ENCODE measurements around the gene MYCBP. TPM values are rescaled to one million over a fixed set of nuclear protein-coding genes. Genes with fewer than 3 reads are reported as not detected.

The MYCBP gene
- total and polyA plus RNA-seq, 2 experiments from 2014 or later: 33.6 to 82.3 TPM

GRCh38 chr1:38915352-38915948 lies 42.3 kb upstream of the MYCBP start:
- TF ChIP-seq POLR2AphosphoS5 (IDR thresholded peaks at IDR 0.05; ENCODE audit: low read depth): no peak
- no peak for TF ChIP-seq ETS1 (IDR thresholded peaks at IDR 0.05)
- no peak for TF ChIP-seq CREB1 (CRISPR knock-in tag; IDR thresholded peaks at IDR 0.05; ENCODE audit: low read depth)
- TF ChIP-seq, protein P1, sequence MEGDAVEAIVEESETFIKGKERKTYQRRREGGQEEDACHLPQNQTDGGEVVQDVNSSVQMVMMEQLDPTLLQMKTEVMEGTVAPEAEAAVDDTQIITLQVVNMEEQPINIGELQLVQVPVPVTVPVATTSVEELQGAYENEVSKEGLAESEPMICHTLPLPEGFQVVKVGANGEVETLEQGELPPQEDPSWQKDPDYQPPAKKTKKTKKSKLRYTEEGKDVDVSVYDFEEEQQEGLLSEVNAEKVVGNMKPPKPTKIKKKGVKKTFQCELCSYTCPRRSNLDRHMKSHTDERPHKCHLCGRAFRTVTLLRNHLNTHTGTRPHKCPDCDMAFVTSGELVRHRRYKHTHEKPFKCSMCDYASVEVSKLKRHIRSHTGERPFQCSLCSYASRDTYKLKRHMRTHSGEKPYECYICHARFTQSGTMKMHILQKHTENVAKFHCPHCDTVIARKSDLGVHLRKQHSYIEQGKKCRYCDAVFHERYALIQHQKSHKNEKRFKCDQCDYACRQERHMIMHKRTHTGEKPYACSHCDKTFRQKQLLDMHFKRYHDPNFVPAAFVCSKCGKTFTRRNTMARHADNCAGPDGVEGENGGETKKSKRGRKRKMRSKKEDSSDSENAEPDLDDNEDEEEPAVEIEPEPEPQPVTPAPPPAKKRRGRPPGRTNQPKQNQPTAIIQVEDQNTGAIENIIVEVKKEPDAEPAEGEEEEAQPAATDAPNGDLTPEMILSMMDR (conservative IDR thresholded peaks at IDR 0.05; ENCODE audit: low read depth in 2 of 2): no peak
- TF ChIP-seq, protein P2, sequence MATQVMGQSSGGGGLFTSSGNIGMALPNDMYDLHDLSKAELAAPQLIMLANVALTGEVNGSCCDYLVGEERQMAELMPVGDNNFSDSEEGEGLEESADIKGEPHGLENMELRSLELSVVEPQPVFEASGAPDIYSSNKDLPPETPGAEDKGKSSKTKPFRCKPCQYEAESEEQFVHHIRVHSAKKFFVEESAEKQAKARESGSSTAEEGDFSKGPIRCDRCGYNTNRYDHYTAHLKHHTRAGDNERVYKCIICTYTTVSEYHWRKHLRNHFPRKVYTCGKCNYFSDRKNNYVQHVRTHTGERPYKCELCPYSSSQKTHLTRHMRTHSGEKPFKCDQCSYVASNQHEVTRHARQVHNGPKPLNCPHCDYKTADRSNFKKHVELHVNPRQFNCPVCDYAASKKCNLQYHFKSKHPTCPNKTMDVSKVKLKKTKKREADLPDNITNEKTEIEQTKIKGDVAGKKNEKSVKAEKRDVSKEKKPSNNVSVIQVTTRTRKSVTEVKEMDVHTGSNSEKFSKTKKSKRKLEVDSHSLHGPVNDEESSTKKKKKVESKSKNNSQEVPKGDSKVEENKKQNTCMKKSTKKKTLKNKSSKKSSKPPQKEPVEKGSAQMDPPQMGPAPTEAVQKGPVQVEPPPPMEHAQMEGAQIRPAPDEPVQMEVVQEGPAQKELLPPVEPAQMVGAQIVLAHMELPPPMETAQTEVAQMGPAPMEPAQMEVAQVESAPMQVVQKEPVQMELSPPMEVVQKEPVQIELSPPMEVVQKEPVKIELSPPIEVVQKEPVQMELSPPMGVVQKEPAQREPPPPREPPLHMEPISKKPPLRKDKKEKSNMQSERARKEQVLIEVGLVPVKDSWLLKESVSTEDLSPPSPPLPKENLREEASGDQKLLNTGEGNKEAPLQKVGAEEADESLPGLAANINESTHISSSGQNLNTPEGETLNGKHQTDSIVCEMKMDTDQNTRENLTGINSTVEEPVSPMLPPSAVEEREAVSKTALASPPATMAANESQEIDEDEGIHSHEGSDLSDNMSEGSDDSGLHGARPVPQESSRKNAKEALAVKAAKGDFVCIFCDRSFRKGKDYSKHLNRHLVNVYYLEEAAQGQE (IDR thresholded peaks at IDR 0.05; ENCODE audit: unreplicated experiment): no peak
- no peak for TF ChIP-seq ZNF331 (CRISPR knock-in tag; IDR thresholded peaks at IDR 0.05; ENCODE audit: low read depth)
- no peak for TF ChIP-seq ZNF114 (CRISPR knock-in tag; IDR thresholded peaks at IDR 0.05)
- TF ChIP-seq JUNB (IDR thresholded peaks at IDR 0.05; ENCODE audit: unreplicated experiment): no peak
- no peak for TF ChIP-seq ZNF462 (CRISPR knock-in tag; IDR thresholded peaks at IDR 0.05)
- no peak for TF ChIP-seq NANOG (IDR thresholded peaks at IDR 0.05; ENCODE audit: borderline replicate concordance)
- TF ChIP-seq EZH2phosphoT487 (IDR thresholded peaks at IDR 0.05; ENCODE audit: unreplicated experiment): no peak
- TF ChIP-seq STAT1 (IDR thresholded peaks at IDR 0.05; ENCODE audit: unreplicated experiment): no peak
- TF ChIP-seq EZH2 (IDR thresholded peaks at IDR 0.05; ENCODE audit: low read depth, unreplicated experiment): no peak
- H3K27ac Mint-ChIP-seq: no peak overlapping the region
- Histone ChIP-seq H3K9me2 (ENCODE audit: insufficient read depth) (no peaks in the 10 kb centered on the region), H4K20me1 (replicated peaks; ENCODE audit: insufficient read depth) (no peaks in the 10 kb centered on the region), H3K4me3 (no peak overlapping the region), H3F3A (replicated peaks; ENCODE audit: low read depth) (0 out of 2 replicates have a peak, but pooled peaks cover 3% of the 10 kb centered on the region), H2AFZ (no peak overlapping the region), H3K4me1 (ENCODE audit: insufficient read depth) (no peaks in the 10 kb centered on the region), H3K4me2 (no peak overlapping the region), H3K27ac (ENCODE audit: low read depth) (no peak overlapping the region), H3K79me2 (replicated peaks; ENCODE audit: insufficient read depth) (no peaks in the 10 kb centered on the region), H3K36me3 (ENCODE audit: insufficient read depth) (no peaks in the 10 kb centered on the region), H3K27me3 (ENCODE audit: insufficient read depth) (no peaks in the 10 kb centered on the region)
- no peak overlapping the region for H3K4me3 Mint-ChIP-seq
- no peaks in the 10 kb centered on the region for H3K9me3 Mint-ChIP-seq
- DNase-seq (ENCODE audit: low spot score) (no peak), ATAC-seq (no peak)
- peaks cover 5% of the 10 kb centered on the region; the same call in 2 of the 3 replicates for H3K4me1 Mint-ChIP-seq
- H3K36me3 Mint-ChIP-seq (ENCODE audit: low read depth): no peaks in the 10 kb centered on the region
- peaks cover 2% of the 10 kb centered on the region for H3K27me3 Mint-ChIP-seq (ENCODE audit: insufficient read depth, low read depth, poor library complexity)

Measured in GM23338 (cell line).